ENCODE measurements around the gene ISY1.

Gene ISY1

GRCh38 chr3:129132097-129132866, 28.6 kb downstream of the ISY1 start:
- CTCF ChIA-PET, result interaction anchor here (1.0 to 1.6 kb wide), 5 partner anchors 14 to 162 kb away, joined by 3 to 5 read pairs (median 4); no protein-coding TSS in a partner anchor
- no peak overlapping the region for H3K4me3 ChIP-seq (ENCODE audit: low read depth, low read length)
- no peak for TF ChIP-seq CTCF (IDR thresholded peaks at IDR 0.05; ENCODE audit: insufficient read depth, low read length, missing control alignments)
- DNase-seq (ENCODE audit: low read depth, low spot score), result no peak
- POLR2A ChIA-PET, result no interaction called here

GRCh38 chr3:129131465-129132088, 29.3 kb downstream of the ISY1 start:
- ChIA-PET POLR2A (no interaction called here), CTCF (interaction anchor here (1.0 to 1.6 kb wide), 5 partner anchors 13 to 161 kb away, joined by 3 to 5 read pairs (median 5); no protein-coding TSS in a partner anchor)
- no peak for DNase-seq (ENCODE audit: low read depth, low spot score)
- no peak for TF ChIP-seq CTCF (IDR thresholded peaks at IDR 0.05; ENCODE audit: insufficient read depth, low read length, missing control alignments)
- no peak overlapping the region for H3K4me3 ChIP-seq (ENCODE audit: low read depth, low read length)

GRCh38 chr3:129130291-129130813, 30.5 kb downstream of the ISY1 start:
- no peak overlapping the region for H3K4me3 ChIP-seq (ENCODE audit: low read depth, low read length)
- DNase-seq (ENCODE audit: low read depth, low spot score), result no peak
- no peak for TF ChIP-seq CTCF (IDR thresholded peaks at IDR 0.05; ENCODE audit: insufficient read depth, low read length, missing control alignments)
- CTCF ChIA-PET, result interaction anchor here (1.6 kb wide), 2 partner anchors 12 to 15 kb away, joined by 4 to 5 read pairs; no protein-coding TSS in a partner anchor
- POLR2A ChIA-PET, result no interaction called here

GRCh38 chr3:129128357-129129155, 32.3 kb downstream of the ISY1 start:
- DNase-seq (ENCODE audit: low read depth, low spot score), result no peak
- ChIA-PET POLR2A (no interaction called here), CTCF (interaction anchor here (1.3 to 2.8 kb wide), 2 partner anchors 12 to 118 kb away, joined by 4 to 7 read pairs; no protein-coding TSS in a partner anchor)
- no peak overlapping the region for H3K4me3 ChIP-seq (ENCODE audit: low read depth, low read length)
- no peak for TF ChIP-seq CTCF (IDR thresholded peaks at IDR 0.05; ENCODE audit: insufficient read depth, low read length, missing control alignments)

GRCh38 chr3:129126726-129127280, 34.1 kb downstream of the ISY1 start:
- no peak overlapping the region for H3K4me3 ChIP-seq (ENCODE audit: low read depth, low read length)
- CTCF ChIA-PET, result interaction anchor here (2.8 kb wide), 1 partner anchor 120 kb away, joined by 7 read pairs; no protein-coding TSS in a partner anchor
- POLR2A ChIA-PET, result no interaction called here
- no peak for DNase-seq (ENCODE audit: low read depth, low spot score)
- TF ChIP-seq CTCF (IDR thresholded peaks at IDR 0.05; ENCODE audit: insufficient read depth, low read length, missing control alignments), result no peak
